Sciatic nerve (tissue), 2 donors: ENCODE measurements around the gene ARHGAP27. TPM values are rescaled to one million over a fixed set of nuclear protein-coding genes. Genes with fewer than 3 reads are reported as not detected.
"Not testable (repeated sequence)": the region's sequence is repeated elsewhere in the genome, so short reads cannot be mapped to it uniquely, and the experiment has no call there.

Experiments
- ATAC-seq: fragments of 200-7000 bp; cut with Tn5 transposase; one replicate; pipeline ENCODE4 v1.9.1; 2020; ENCODE audit warnings: mild to moderate bottlenecking, moderate library complexity
- DNase-seq: peaks from one replicate; pipeline ENCODE4 v3.0.0-alpha.2; 2020; ENCODE audit warnings: low spot score
- intact Hi-C: fragments of 100-400 bp; cut with DNase I; formaldehyde crosslinking; loops from one replicate; pipeline ENCODE4 v1.14.2; 2022
- total RNA-seq: library from RNA; stranded (reverse); fragmentation: NEBNext Ultra II Directional; extraction: Animal tissue kit (Norgen Biotek cat#: 25700); gene quantifications from one replicate; pipeline ENCODE4 v1.2.1, GENCODE V29; 2021
- donor health status: DM: no; HTN: no; CAD: no.
- donor health status: DM: no; HTN: no; CAD: no.

ARHGAP27 gene
- total RNA-seq, 1 donor from 2014 or later, result 30.6 TPM

- intact Hi-C loops, ATAC-seq, DNase-seq: not testable (repeated sequence)
These were observed 15.8 kb upstream of the ARHGAP27 start for GRCh38 chr17:45448483-45448882.

- ATAC-seq, intact Hi-C loops: not testable (repeated sequence)
- peak; percentile 45 for DNase-seq
These were observed 15.4 kb upstream of the ARHGAP27 start for GRCh38 chr17:45448066-45448465.

GRCh38 chr17:45447650-45448049 lies 15.0 kb upstream of the ARHGAP27 start:
- ATAC-seq, intact Hi-C loops: not testable (repeated sequence)
- DNase-seq, result peak; percentile 5

GRCh38 chr17:45446872-45447625 lies 14.4 kb upstream of the ARHGAP27 start:
- ATAC-seq, result peak; percentile 86
- not testable (repeated sequence) for DNase-seq

GRCh38 chr17:45445901-45446743 lies 13.5 kb upstream of the ARHGAP27 start:
- DNase-seq, result not testable (repeated sequence)

More at GRCh38 chr17:45446872-45447625, 14.4 kb upstream of the ARHGAP27 start:
- intact Hi-C loops, result not testable (repeated sequence)

GRCh38 chr17:45444856-45445820 lies 12.5 kb upstream of the ARHGAP27 start:
- intact Hi-C loops, DNase-seq, ATAC-seq: not testable (repeated sequence)

More at GRCh38 chr17:45445901-45446743, 13.5 kb upstream of the ARHGAP27 start:
- intact Hi-C loops, result not testable (repeated sequence)
- ATAC-seq, result peak; percentile 41

GRCh38 chr17:45444301-45444700 lies 11.6 kb upstream of the ARHGAP27 start:
- DNase-seq, intact Hi-C loops, ATAC-seq: not testable (repeated sequence)

GRCh38 chr17:45443371-45444260 lies 10.9 kb upstream of the ARHGAP27 start:
- ATAC-seq, DNase-seq, intact Hi-C loops: not testable (repeated sequence)

GRCh38 chr17:45441526-45442310 lies 9.0 kb upstream of the ARHGAP27 start:
- intact Hi-C loops, result no loop called here
- ATAC-seq (no peak), DNase-seq (no peak)

GRCh38 chr17:45440839-45441515 lies 8.3 kb upstream of the ARHGAP27 start:
- ATAC-seq, DNase-seq, intact Hi-C loops: not testable (repeated sequence)

- intact Hi-C loops, result no loop called here
- no peak for ATAC-seq
- no peak for DNase-seq
These were observed 7.6 kb upstream of the ARHGAP27 start for GRCh38 chr17:45440161-45440778.

- ATAC-seq (no peak), DNase-seq (no peak)
- intact Hi-C loops, result no loop called here
These were observed 6.4 kb upstream of the ARHGAP27 start for GRCh38 chr17:45438931-45439610.

GRCh38 chr17:45437465-45438283 lies 5.0 kb upstream of the ARHGAP27 start:
- intact Hi-C loops, result no loop called here
- DNase-seq (no peak), ATAC-seq (no peak)

- no peak for ATAC-seq
- intact Hi-C loops, result no loop called here
- no peak for DNase-seq
These were observed 4.2 kb upstream of the ARHGAP27 start for GRCh38 chr17:45436625-45437464.
